Measurements from ENCODE around the gene TRIM23.
"Not testable (repeated sequence)": the region's sequence is repeated elsewhere in the genome, so short reads cannot be mapped to it uniquely, and the experiment has no call there.

TRIM23 gene

DNA sequence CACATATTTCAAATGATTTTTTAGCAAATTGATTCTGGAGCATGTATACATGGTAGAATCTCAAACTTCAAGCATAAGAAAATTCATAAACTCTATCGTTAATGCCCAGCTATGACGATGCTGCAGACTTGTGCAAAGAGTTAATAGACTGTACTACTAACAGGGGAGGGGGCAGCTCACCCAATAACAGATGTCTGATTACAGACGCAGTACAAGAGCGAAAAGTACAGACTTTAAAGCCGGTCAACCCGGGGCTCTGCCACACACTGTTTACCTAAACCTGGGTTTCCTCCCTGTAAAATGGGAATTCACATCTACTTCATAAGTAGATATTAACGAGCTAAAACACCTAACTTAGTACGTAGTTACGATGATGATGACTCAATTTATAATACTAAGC lies 651 bp downstream of the TRIM23 start:
- Histone ChIP-seq H3K27ac (replicated peaks; ENCODE audit: low read length) (no peak overlapping the region), H3K14ac (ENCODE audit: low read length) (no peak overlapping the region), H3K4ac (ENCODE audit: low read length) (no peak overlapping the region), H3K4me2 (ENCODE audit: insufficient read depth, low read length, poor library complexity, severe bottlenecking) (peak overlapping the region; percentile 66), H3K18ac (ENCODE audit: low read length) (no peak overlapping the region), H2BK5ac (ENCODE audit: low read length) (no peak overlapping the region), H2AFZ (ENCODE audit: low read length) (peak overlapping the region; percentile 93), H3K9ac (ENCODE audit: low read depth, low read length, poor library complexity) (peak overlapping the region; percentile 60), H3K9me3 (replicated peaks in 1 of 2; ENCODE audit: control insufficient read depth in 2 of 2, insufficient read depth in 1 of 2, low read depth in 1 of 2, low read length in 2 of 2) (no peaks in the 10 kb centered on the region), H2BK12ac (ENCODE audit: low read length) (no peak overlapping the region), H2BK15ac (ENCODE audit: low read length) (no peak overlapping the region), H3K36me3 (replicated peaks in 1 of 2; ENCODE audit: control insufficient read depth in 2 of 2, insufficient read depth in 2 of 2, low read length in 2 of 2) (no peaks in the 10 kb centered on the region), H3K79me1 (ENCODE audit: low read depth, low read length) (no peaks in the 10 kb centered on the region), H2BK120ac (ENCODE audit: low read depth, low read length) (no peak overlapping the region), H4K8ac (ENCODE audit: low read depth, low read length) (no peak overlapping the region), H3K23ac (ENCODE audit: low read depth, low read length, poor library complexity) (no peak overlapping the region), H3K27me3 (ENCODE audit: control insufficient read depth in 3 of 3, insufficient read depth in 3 of 3, low read depth in 1 of 3, low read length in 3 of 3) (no peaks in the 10 kb centered on the region), H4K91ac (ENCODE audit: low read depth, low read length, poor library complexity) (no peak overlapping the region), H3K4me3 (ENCODE audit: low read length in 2 of 2) (peak overlapping the region; percentile 75 to 97), H2AK5ac (ENCODE audit: low read depth, low read length) (no peak overlapping the region), H3K4me1 (ENCODE audit: control insufficient read depth in 2 of 2, insufficient read depth in 1 of 2, low read depth in 1 of 2, low read length in 2 of 2) (peaks cover 6 to 13% of the 10 kb centered on the region in 2 donors)
- no peak for DNase-seq (ENCODE audit: low spot score)
- WGBS, 2 donors (ENCODE audit: extremely low coverage in 2 of 2, insufficient read length in 2 of 2, insufficient replicate concordance in 1 of 2) = no CpG with 5 or more reads among the region's 9 CpGs

DNA sequence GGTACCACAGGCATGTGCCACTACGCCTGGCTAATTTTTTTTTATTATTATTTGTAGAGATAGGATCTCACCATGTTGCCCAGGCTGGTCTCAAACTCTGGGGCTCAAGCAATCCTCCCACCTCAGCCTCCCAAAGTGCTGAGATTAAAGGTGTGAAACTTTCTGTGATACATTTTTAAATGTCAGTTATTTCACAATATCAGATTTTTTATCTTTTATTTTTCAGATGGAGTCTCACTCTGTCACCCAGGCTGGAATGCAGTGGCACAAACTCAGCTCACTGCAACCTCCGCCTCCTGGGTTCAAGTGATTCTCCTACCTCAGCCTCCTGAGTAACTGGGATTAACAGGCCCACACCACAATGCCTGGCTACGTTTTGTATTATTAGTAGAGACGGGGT lies 2.2 kb downstream of the TRIM23 start:
- not testable (repeated sequence) for H2BK5ac ChIP-seq (ENCODE audit: low read length); H3K27ac ChIP-seq (replicated peaks; ENCODE audit: low read length); H3K18ac ChIP-seq (ENCODE audit: low read length); H2BK15ac ChIP-seq (ENCODE audit: low read length); H3K9ac ChIP-seq (ENCODE audit: low read depth, low read length, poor library complexity); H3K9me3 ChIP-seq (replicated peaks in 1 of 2; ENCODE audit: control insufficient read depth in 2 of 2, insufficient read depth in 1 of 2, low read depth in 1 of 2, low read length in 2 of 2); H4K91ac ChIP-seq (ENCODE audit: low read depth, low read length, poor library complexity); H3K79me1 ChIP-seq (ENCODE audit: low read depth, low read length); H2BK120ac ChIP-seq (ENCODE audit: low read depth, low read length); H3K4me3 ChIP-seq (ENCODE audit: low read length in 2 of 2); H2BK12ac ChIP-seq (ENCODE audit: low read length); H2AK5ac ChIP-seq (ENCODE audit: low read depth, low read length); H2AFZ ChIP-seq (ENCODE audit: low read length); H3K27me3 ChIP-seq (ENCODE audit: control insufficient read depth in 3 of 3, insufficient read depth in 3 of 3, low read depth in 1 of 3, low read length in 3 of 3); H3K4me2 ChIP-seq (ENCODE audit: insufficient read depth, low read length, poor library complexity, severe bottlenecking); H4K8ac ChIP-seq (ENCODE audit: low read depth, low read length); H3K23ac ChIP-seq (ENCODE audit: low read depth, low read length, poor library complexity); DNase-seq (ENCODE audit: low spot score); H3K4ac ChIP-seq (ENCODE audit: low read length); H3K14ac ChIP-seq (ENCODE audit: low read length)
- Histone ChIP-seq H3K4me1 (ENCODE audit: control insufficient read depth in 2 of 2, insufficient read depth in 1 of 2, low read depth in 1 of 2, low read length in 2 of 2) (peaks cover 6 to 13% of the 10 kb centered on the region in 2 donors), H3K36me3 (replicated peaks in 1 of 2; ENCODE audit: control insufficient read depth in 2 of 2, insufficient read depth in 2 of 2, low read length in 2 of 2) (peaks cover 0 to 10% of the 10 kb centered on the region in 2 donors)
- no CpG with 5 or more reads among the region's 4 CpGs for WGBS, 2 donors (ENCODE audit: extremely low coverage in 2 of 2, insufficient read length in 2 of 2, insufficient replicate concordance in 1 of 2)

DNA sequence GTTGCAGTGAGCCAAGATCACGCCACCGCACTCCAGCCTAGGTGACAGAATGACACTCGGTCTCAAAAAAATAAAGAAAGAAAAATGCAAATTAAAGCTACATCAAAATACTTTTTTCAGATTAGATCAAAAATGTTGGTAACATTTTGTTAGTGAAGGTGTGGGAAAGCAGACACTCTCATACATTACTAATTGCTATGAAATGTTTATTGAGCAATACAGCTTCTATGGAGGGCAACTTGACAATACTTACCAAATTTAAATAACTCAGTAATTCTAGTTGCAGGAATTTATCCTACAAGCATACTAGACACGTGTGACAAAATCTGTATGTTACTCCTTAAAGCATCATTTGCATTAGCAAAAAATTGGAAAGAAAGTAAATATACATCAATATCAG lies 4.1 kb downstream of the TRIM23 start:
- Histone ChIP-seq H3K9ac (ENCODE audit: low read depth, low read length, poor library complexity) (no peak overlapping the region), H2BK12ac (ENCODE audit: low read length) (no peak overlapping the region), H2AK5ac (ENCODE audit: low read depth, low read length) (no peak overlapping the region), H2AFZ (ENCODE audit: low read length) (no peak overlapping the region), H3K4me2 (ENCODE audit: insufficient read depth, low read length, poor library complexity, severe bottlenecking) (no peak overlapping the region), H3K79me1 (ENCODE audit: low read depth, low read length) (no peaks in the 10 kb centered on the region), H3K23ac (ENCODE audit: low read depth, low read length, poor library complexity) (no peak overlapping the region), H4K91ac (ENCODE audit: low read depth, low read length, poor library complexity) (no peak overlapping the region), H4K8ac (ENCODE audit: low read depth, low read length) (no peak overlapping the region), H3K27me3 (ENCODE audit: control insufficient read depth in 3 of 3, insufficient read depth in 3 of 3, low read depth in 1 of 3, low read length in 3 of 3) (no peaks in the 10 kb centered on the region), H3K18ac (ENCODE audit: low read length) (no peak overlapping the region), H3K36me3 (replicated peaks in 1 of 2; ENCODE audit: control insufficient read depth in 2 of 2, insufficient read depth in 2 of 2, low read length in 2 of 2) (peaks cover 0 to 26% of the 10 kb centered on the region in 2 donors), H2BK5ac (ENCODE audit: low read length) (no peak overlapping the region), H3K4me3 (ENCODE audit: low read length in 2 of 2) (no peak overlapping the region), H3K9me3 (replicated peaks in 1 of 2; ENCODE audit: control insufficient read depth in 2 of 2, insufficient read depth in 1 of 2, low read depth in 1 of 2, low read length in 2 of 2) (no peaks in the 10 kb centered on the region), H3K4me1 (ENCODE audit: control insufficient read depth in 2 of 2, insufficient read depth in 1 of 2, low read depth in 1 of 2, low read length in 2 of 2) (peaks cover 2 to 10% of the 10 kb centered on the region in 2 donors), H2BK15ac (ENCODE audit: low read length) (no peak overlapping the region), H3K4ac (ENCODE audit: low read length) (no peak overlapping the region), H3K14ac (ENCODE audit: low read length) (no peak overlapping the region), H3K27ac (replicated peaks; ENCODE audit: low read length) (no peak overlapping the region), H2BK120ac (ENCODE audit: low read depth, low read length) (no peak overlapping the region)
- no CpG with 5 or more reads among the region's 4 CpGs for WGBS, 2 donors (ENCODE audit: extremely low coverage in 2 of 2, insufficient read length in 2 of 2, insufficient replicate concordance in 1 of 2)
- DNase-seq (ENCODE audit: low spot score) = no peak

DNA sequence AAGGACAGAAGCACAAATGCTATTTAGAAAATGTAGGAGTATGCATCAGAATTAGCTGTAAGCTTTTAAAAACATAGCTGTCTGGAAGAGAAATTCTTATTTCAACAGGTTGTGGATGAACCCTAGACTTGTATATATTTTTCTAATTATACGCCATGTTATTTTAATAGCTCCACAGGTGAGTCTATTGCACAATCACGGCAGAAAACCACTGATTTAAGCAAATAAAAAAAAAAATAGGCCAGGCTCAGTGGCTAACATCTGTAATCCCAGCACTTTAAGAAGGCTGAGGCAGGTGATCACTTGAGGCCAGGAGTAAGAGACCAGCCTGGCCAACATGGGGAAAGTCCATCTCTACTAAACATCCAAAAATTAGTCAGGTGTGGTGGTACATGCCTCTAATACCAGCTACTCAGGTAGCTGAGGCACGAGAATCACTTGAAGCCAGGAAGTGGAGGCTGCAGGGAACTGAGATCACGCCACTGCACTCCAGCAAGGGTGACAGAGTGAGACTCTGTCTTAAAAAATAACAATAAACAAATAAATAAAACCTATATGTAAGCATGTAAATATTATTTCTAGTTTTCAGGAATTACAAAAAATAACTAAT lies 11.7 kb downstream of the TRIM23 start:
- no peak overlapping the region for H2BK15ac ChIP-seq (ENCODE audit: low read length)
- H2BK120ac ChIP-seq (ENCODE audit: low read depth, low read length) = no peak overlapping the region
- no peaks in the 10 kb centered on the region for H3K9me3 ChIP-seq (replicated peaks in 1 of 2; ENCODE audit: control insufficient read depth in 2 of 2, insufficient read depth in 1 of 2, low read depth in 1 of 2, low read length in 2 of 2)
- H3K4me3 ChIP-seq (ENCODE audit: low read length in 2 of 2) = no peak overlapping the region
- no peaks in the 10 kb centered on the region for H3K4me1 ChIP-seq (ENCODE audit: control insufficient read depth in 2 of 2, insufficient read depth in 1 of 2, low read depth in 1 of 2, low read length in 2 of 2)
- H3K36me3 ChIP-seq (replicated peaks in 1 of 2; ENCODE audit: control insufficient read depth in 2 of 2, insufficient read depth in 2 of 2, low read length in 2 of 2) = peaks cover 7 to 88% of the 10 kb centered on the region in 2 donors
- no peak overlapping the region for H4K8ac ChIP-seq (ENCODE audit: low read depth, low read length)
- H2AFZ ChIP-seq (ENCODE audit: low read length) = no peak overlapping the region
- H3K27me3 ChIP-seq (ENCODE audit: control insufficient read depth in 3 of 3, insufficient read depth in 3 of 3, low read depth in 1 of 3, low read length in 3 of 3) = no peaks in the 10 kb centered on the region
- H3K79me1 ChIP-seq (ENCODE audit: low read depth, low read length) = no peaks in the 10 kb centered on the region
- H3K27ac ChIP-seq (replicated peaks; ENCODE audit: low read length) = no peak overlapping the region
- H2AK5ac ChIP-seq (ENCODE audit: low read depth, low read length) = no peak overlapping the region
- no peak for DNase-seq (ENCODE audit: low spot score)
- no peak overlapping the region for H3K18ac ChIP-seq (ENCODE audit: low read length)
- no peak overlapping the region for H3K23ac ChIP-seq (ENCODE audit: low read depth, low read length, poor library complexity)
- H2BK5ac ChIP-seq (ENCODE audit: low read length) = no peak overlapping the region
- no peak overlapping the region for H2BK12ac ChIP-seq (ENCODE audit: low read length)
- H3K4ac ChIP-seq (ENCODE audit: low read length) = no peak overlapping the region
- H4K91ac ChIP-seq (ENCODE audit: low read depth, low read length, poor library complexity) = no peak overlapping the region
- no peak overlapping the region for H3K9ac ChIP-seq (ENCODE audit: low read depth, low read length, poor library complexity)
- WGBS, 2 donors (ENCODE audit: extremely low coverage in 2 of 2, insufficient read length in 2 of 2, insufficient replicate concordance in 1 of 2) = no CpG with 5 or more reads among the region's 4 CpGs
- H3K14ac ChIP-seq (ENCODE audit: low read length) = no peak overlapping the region
- no peak overlapping the region for H3K4me2 ChIP-seq (ENCODE audit: insufficient read depth, low read length, poor library complexity, severe bottlenecking)

All from neuronal stem cell (in vitro differentiated cells).